Prostate gland (tissue), 2 donors: ENCODE measurements around the gene TOE1.

Experiments
- CTCF ChIP-seq, 4 experiments: fragments of 200-600 bp in 2 of 4; fragments of 450-650 bp in 2 of 4; sonication (generic) in 2 of 4; IDR thresholded peaks; 1 replicate in 3 of 4; 2 replicates in 1 of 4; pipeline ENCODE4 v1.5.1; 2016 to 2019; ENCODE audit warnings: antibody characterized with exemption in 4 of 4, mild to moderate bottlenecking in 2 of 4, moderate library complexity in 2 of 4
- POLR2A ChIP-seq: fragments of 450-650 bp; IDR thresholded peaks from one replicate; pipeline ENCODE4 v1.6.1; 2016; ENCODE audit warnings: antibody characterized with exemption, mild to moderate bottlenecking
- POLR2AphosphoS5 ChIP-seq: sonication (generic); formaldehyde crosslinking; IDR thresholded peaks from one replicate; pipeline ENCODE4 v1.6.1; 2017; ENCODE audit warnings: antibody characterized with exemption

GRCh38 chr1:45332346-45332720 lies 7.6 kb upstream of the TOE1 start:
- no peak for TF ChIP-seq POLR2AphosphoS5
- no peak for TF ChIP-seq CTCF (IDR thresholded peaks at IDR 0.05)
- no peak for TF ChIP-seq POLR2A
